H1 (cell line): ENCODE results near the gene YIF1A.

ENCODE experiments used
- EP300 ChIP-seq, 2 experiments: IDR thresholded peaks; 1 replicate in 1 of 2; 2 replicates in 1 of 2; pipeline ENCODE4 v1.6.1; 2011 to 2012; ENCODE audit warnings: low read depth in 2 of 2, low read length in 2 of 2, mild to moderate bottlenecking in 2 of 2, borderline replicate concordance in 1 of 2, inconsistent platforms in 1 of 2, moderate library complexity in 1 of 2
- EZH2 ChIP-seq: fragments of 200-600 bp; sonication (generic); IDR thresholded peaks from 2 replicates; pipeline ENCODE4 v1.7.1; 2012; ENCODE audit warnings: low read depth, mild to moderate bottlenecking, moderate library complexity, low read length, inconsistent platforms; ENCODE audit not compliant: severe bottlenecking
- POLR2A ChIP-seq, 2 experiments: IDR thresholded peaks; 1 replicate in 1 of 2; 2 replicates in 1 of 2; pipeline ENCODE4 v1.6.1; 2011; ENCODE audit warnings: low read depth in 2 of 2, low read length in 2 of 2, mild to moderate bottlenecking in 2 of 2; ENCODE audit errors: control extremely low read depth in 1 of 2
- RNF2 ChIP-seq: fragments of 200-900, 300-1000 bp; sonication (generic); IDR thresholded peaks from 2 replicates; pipeline ENCODE4 v1.7.1; 2016; ENCODE audit warnings: borderline replicate concordance, low read depth, mild to moderate bottlenecking, antibody characterized with exemption, low read length; ENCODE audit not compliant: poor library complexity, severe bottlenecking; ENCODE audit errors: missing control alignments
- TF ChIP-seq, protein P1 (sequence below): IDR thresholded peaks from 2 replicates; pipeline ENCODE4 v1.6.1; 2012; ENCODE audit warnings: low read length, inconsistent platforms
- TF ChIP-seq, protein P2 (sequence below), 3 experiments: IDR thresholded peaks; 1 replicate in 2 of 3; 2 replicates in 1 of 3; pipeline versions ENCODE4 v1.5.1 to v1.6.1; 2011; ENCODE audit warnings: low read length in 3 of 3, mild to moderate bottlenecking in 3 of 3, inconsistent platforms in 2 of 3, low read depth in 1 of 3, moderate library complexity in 1 of 3; ENCODE audit not compliant: insufficient read depth in 1 of 3; ENCODE audit errors: control extremely low read depth in 1 of 3

DNA sequence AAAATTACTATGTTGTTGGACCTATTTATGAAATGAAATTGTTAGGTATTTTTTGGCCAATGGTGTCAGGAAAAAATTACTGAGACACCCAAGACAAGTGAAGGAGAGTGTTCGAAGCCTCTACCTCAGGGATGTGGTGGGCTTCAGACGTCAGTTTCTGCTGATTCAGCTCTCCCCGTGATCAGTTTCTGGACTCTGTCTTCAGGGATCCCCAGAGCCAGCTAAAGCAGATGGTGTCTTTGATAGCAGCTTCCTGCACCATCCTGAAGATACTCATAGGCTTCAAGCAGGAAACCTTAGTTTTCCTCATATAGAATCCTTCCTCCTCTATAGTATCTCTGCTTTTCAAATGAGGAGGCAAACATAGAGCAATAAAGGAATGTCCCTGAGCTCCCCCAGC lies 20.5 kb upstream of the YIF1A start:
- TF ChIP-seq RNF2 (no peak), POLR2A (IDR thresholded peaks at IDR 0.05; ENCODE audit: control extremely low read depth in 1 of 2, low read depth in 2 of 2, low read length in 2 of 2) (no peak), EP300 (IDR thresholded peaks at IDR 0.05; ENCODE audit: borderline replicate concordance in 1 of 2, low read depth in 2 of 2, low read length in 2 of 2) (no peak), EZH2 (no peak)
- TF ChIP-seq, protein P1, sequence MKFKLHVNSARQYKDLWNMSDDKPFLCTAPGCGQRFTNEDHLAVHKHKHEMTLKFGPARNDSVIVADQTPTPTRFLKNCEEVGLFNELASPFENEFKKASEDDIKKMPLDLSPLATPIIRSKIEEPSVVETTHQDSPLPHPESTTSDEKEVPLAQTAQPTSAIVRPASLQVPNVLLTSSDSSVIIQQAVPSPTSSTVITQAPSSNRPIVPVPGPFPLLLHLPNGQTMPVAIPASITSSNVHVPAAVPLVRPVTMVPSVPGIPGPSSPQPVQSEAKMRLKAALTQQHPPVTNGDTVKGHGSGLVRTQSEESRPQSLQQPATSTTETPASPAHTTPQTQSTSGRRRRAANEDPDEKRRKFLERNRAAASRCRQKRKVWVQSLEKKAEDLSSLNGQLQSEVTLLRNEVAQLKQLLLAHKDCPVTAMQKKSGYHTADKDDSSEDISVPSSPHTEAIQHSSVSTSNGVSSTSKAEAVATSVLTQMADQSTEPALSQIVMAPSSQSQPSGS, result no peak
- TF ChIP-seq, protein P2, sequence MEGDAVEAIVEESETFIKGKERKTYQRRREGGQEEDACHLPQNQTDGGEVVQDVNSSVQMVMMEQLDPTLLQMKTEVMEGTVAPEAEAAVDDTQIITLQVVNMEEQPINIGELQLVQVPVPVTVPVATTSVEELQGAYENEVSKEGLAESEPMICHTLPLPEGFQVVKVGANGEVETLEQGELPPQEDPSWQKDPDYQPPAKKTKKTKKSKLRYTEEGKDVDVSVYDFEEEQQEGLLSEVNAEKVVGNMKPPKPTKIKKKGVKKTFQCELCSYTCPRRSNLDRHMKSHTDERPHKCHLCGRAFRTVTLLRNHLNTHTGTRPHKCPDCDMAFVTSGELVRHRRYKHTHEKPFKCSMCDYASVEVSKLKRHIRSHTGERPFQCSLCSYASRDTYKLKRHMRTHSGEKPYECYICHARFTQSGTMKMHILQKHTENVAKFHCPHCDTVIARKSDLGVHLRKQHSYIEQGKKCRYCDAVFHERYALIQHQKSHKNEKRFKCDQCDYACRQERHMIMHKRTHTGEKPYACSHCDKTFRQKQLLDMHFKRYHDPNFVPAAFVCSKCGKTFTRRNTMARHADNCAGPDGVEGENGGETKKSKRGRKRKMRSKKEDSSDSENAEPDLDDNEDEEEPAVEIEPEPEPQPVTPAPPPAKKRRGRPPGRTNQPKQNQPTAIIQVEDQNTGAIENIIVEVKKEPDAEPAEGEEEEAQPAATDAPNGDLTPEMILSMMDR (IDR thresholded peaks at IDR 0.05; ENCODE audit: control extremely low read depth in 1 of 3, insufficient read depth in 1 of 3, low read depth in 1 of 3, low read length in 3 of 3), result no peak
